HG02970 (cell line): ENCODE results near the gene ACYP2.
"Not testable (repeated sequence)": the region's sequence is repeated elsewhere in the genome, so short reads cannot be mapped to it uniquely, and the experiment has no call there.

Experiments
- ATAC-seq: cut with Tn5 transposase; IDR thresholded peaks from one replicate; pipeline ENCODE4 v1.9.1; 2021; ENCODE audit warnings: mild to moderate bottlenecking, moderate library complexity, moderate number of reproducible peaks; ENCODE audit not compliant: unreplicated experiment, low FRiP score

Gene ACYP2

DNA sequence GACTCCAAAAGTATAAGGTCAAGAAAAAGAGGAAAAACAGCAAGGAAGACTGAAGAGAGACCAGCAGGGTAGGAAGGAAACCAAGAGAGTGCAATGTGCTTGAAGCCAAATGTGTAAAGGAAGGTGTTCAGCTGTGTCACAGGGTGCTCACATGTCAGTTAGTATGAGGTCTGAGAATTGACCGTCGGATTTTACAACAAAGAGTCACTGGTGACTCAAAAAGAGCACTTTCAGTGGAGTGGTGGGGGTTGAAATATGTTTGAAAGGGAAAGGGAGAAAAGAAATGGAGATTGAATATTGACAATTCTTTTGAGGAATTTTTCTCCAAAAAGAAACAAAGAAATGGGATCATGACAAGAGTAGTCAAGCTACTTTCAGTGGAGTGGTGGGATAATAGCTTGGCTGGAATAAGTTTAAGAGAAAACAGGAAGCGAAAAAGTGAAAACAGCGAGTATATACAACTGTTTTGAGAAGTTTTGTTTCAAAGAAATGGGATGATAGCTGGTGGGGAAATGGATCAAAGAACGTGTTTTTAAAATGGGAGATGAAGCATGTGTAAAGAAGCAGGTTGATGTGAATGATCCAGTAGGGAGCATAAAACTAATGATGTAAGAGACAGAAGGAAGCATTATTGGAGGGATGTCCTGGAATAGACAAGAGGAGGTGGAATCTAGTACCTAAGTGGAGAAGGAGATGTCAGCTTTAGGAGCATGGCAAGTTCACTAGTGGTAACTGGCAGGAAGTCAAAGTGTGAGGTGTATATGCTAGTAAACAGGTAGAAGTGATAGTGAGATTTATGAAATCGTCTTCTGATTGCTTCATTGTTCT, 144.2 kb downstream of the ACYP2 start:
- no peak for ATAC-seq

DNA sequence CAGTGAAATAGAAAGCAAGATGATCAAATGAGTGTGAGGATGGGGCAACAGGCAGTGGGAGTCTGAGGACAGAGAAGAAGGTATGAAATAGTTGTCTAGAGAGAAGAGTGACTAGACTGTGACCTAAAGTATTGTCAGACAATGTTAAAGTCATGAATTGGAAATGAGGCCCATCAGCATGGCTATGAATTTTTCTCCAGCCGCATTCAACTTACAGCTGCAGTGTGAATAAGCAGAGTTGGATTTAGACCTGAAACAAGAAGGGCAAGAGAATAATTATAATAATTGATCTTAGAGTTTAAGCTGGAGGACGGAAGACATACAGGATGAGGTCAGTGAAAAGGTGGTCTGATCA, 144.8 kb downstream of the ACYP2 start:
- ATAC-seq: no peak

DNA sequence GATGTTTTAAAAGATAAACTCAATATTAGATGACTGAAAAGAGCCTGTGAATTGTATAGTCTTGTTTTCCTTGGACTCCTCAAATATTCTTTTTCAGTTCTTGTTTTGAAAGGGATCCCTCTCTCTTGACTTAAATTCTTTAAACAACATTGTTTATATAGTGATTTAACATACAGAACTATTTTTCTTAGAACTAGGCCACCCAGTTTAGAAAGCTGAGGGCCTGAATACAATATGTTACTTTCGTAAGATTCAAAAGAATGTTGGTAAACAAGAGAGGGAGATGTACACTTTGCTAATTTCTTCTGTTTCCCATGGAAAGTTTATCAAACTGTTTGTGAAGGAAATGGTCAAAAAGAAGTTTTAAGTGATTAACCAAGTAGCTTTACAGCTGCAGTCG, 146.1 kb downstream of the ACYP2 start:
- no peak for ATAC-seq

DNA sequence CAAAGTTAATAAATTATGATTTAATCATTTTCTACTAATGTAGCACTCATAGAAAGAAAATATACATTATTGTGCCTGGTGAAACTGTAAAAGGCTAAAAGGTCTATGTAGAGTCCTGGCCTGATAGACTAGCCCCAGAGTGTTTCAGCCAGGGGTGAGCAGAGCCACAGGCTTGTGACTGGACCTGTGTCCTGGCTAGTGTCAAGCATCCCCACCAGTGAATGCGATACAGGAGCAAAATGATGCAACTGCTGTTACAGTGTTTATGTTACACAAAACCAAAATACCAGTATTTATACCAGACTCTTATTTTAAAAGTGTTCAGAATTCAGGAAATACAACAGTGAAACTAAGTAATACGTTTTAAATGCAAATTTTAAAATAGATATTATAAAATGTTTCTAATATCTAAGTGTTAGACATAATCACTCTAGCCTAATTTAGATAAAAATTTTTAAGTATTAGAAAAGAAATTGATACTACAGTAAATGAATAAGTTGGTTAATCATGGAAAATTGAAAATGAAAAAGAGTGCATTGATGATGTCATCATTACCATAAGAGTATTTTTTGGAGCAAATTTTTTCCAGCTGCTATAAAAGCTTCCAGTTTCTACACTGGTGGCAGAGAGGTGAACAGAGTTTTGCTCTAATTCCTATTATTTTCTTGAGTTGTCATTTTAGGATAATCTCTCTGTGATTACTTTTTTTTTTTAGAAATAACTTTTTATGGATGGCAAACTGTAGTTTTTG, 146.8 kb downstream of the ACYP2 start:
- ATAC-seq: no peak

DNA sequence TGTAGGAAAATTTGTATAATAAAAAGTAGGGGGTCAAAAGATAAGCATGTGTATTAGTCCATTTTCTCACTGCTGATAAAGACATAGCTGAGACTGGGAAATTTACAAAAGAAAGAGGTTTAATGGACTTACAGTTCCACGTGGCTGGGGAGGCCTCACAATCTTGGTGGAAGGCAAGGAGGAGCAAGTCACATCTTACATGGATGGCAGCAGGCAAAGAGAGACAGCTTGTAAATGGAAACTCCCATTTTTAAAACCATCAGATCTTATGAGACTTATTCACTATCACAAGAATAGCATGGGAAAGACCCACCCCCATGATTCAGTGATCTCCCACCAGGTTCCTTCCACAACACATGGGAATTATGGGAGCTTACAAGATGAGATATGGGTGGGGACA, 149.7 kb downstream of the ACYP2 start:
- not testable (repeated sequence) for ATAC-seq

DNA sequence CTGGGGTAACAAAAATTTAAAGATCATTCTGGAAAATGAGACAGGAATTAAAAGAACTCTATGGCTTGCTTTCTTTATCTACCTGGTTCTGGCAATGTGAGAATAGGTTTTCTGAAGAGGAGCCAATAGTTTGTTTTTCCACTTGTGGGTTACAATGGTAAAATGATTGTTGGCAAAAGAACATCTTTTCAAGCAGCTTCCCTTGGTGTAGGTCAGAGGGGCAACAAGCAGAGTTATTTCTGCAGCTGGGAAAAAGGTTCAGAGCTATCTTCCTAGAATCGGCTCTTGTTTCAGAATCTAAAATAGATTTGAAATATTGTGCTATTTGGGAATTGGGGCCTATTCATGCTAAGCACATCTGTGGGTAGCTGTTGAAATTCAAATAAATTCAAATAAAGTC, 152.2 kb downstream of the ACYP2 start:
- ATAC-seq: no peak

DNA sequence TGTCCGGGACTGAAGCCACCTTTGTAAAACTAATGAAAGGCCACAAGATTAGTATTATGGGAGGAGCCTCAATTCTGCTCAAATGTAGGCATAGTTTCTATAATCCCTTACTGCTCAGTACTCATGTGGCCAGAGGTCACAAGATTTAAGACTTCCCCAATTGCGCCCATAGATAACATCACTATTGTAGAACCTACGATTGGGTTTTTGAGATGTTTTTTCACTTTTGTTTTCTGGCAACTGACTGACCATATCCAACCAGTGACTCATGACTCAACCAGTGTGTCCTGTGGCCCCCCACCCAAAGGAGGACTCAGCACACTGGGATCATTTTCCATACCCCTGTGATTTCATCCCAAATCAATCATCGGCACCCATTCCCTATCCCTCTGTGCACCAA, 155.8 kb downstream of the ACYP2 start:
- no peak for ATAC-seq

DNA sequence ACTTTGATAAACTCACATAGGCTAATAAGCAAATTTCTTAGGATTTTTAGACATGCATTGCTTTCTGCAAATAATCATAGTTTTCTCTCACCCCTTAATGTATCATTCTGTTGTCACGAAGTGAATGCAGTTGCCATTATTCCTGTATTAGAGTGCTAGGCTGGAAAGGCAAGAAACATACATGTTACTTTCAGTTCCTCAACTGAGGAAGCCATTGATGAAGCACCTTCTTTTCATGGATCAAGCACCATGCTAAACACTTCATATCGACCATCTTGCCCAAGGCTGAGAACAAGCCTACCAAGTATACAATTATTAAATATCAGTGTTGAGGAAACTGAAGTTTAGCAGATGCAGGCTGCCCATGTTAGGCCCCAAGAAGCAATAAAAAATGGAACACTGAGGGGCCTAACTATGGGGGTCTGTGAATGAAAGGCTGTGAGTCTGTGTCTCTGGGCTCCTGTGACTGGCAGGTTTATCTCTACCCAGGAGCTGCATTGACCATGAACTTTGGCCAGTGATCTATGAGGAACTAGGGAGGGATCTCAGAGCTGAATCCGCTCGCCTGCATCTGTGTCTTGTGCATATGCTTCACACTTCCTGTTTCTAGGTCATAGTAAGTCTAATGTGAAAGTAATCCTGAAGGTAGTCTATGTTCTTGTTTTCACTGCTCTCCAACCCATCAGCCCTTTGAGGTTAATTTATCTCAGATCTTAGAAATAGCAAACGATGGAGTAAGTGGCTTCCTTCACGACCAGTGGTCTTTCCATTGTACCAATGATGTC, 156.6 kb downstream of the ACYP2 start:
- peak; percentile 86 for ATAC-seq

DNA sequence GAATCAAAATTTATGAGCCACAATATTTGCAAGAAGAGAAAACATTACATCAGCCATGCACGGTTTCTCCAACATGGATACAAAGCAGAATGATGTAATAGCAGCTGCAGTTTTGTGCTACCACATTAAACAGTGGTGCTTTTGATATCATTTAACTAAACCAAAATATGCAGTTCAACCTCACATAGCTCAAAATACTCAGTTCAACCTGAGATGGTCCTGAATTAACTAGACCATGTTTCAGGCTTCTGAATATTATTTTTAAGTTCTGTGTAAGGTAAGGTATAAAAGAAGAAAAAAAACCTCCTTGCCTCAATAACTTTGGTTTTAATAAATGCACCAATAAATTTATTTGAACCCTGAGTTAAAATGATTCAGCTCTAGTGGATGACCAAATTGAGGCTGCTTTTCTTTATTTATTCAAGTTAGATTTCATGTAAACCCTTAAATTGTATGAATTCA, 159.4 kb downstream of the ACYP2 start:
- ATAC-seq: no peak

DNA sequence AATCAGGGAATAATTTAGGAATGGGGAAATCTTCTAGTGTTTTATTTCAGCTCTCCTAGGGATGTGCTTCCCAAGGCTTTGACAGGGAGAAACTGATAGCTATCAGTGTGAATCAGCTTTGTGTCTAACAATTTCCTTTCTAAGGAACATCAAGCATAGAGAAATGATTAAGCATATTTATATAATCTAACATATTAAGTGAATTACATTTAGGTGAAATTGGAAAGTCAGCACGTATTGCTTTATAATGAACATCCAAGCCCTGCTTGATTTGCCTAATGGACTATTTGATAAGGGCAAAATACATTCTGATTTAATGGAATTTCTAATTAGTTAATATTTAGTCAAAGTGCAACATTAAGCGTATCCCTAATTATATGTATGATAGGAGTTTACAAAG, 160.1 kb downstream of the ACYP2 start:
- no peak for ATAC-seq

DNA sequence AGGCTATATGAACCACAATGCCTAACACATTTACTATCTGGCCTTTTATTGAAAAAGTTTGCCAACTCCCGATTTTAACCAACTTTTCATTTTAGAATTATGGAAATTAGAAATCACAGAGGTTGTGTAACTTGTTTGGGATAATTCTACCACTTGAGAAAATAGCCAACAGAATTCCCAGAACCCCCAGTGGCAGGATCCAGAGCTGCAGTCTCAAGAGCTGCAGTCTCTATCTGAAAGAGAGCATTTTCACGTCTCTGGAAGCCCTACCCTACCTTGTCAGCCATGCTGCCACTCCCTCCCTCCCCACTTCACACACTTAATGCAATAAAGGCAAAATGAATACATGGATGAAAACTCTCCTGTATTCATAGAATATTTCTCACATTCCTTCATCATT, 164.0 kb downstream of the ACYP2 start:
- ATAC-seq: no peak

DNA sequence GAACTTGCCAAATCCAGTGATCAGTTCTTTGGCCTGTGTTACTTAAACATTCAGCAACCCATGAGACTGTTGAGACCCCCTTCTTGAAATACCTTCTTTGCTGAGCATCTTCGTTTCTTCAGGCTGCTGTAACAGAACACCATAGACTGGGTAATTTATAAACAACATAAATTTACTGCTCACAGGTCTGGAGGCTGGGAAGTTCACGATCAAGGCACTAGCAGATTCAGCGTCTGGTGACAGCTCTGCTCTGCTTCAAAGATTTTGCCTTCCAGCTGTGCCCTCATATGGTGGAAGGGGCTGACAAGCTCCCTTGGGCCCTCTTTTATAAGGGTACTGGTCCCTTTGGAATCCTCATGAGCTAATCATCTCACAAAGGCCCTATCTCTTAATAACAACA, 169.4 kb downstream of the ACYP2 start:
- ATAC-seq: no peak

DNA sequence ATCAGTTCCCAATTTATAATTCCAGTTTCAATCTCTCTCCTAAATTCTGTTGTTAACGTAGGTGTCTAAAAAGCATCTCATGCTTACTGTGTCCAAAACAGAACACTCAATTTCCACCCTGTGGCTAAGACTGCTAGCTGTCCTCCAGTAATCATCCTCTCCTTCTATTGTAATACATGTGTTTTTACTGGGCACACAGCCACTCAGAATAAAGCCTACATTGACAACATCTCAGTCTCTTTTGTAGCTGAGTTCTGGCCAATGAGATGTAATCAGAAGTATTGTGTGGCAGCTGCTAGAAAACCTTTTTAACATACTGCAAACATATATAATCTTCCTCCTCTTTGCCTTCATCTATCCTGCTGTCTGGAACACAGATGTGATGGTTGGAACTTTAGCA, 170.0 kb downstream of the ACYP2 start:
- ATAC-seq: no peak

DNA sequence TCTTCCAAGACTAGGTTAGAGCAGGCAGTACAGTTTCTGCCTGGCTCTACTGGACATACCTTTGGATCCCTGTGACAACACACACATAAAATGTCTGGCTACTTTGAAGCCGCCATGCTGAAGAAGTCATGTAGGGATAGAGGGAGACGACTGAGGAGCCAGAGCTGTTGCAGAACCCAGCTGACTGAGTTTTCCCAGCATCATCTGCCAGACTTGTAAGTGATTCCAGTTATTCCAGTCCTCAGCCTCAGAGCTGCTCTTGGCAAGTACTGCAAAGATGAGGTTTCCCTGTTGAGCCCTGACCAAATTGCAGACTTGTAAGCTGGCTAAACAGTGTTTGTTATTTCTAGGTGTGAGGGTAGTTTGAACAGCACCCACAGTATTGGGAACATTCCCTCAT, 172.1 kb downstream of the ACYP2 start:
- ATAC-seq: no peak

DNA sequence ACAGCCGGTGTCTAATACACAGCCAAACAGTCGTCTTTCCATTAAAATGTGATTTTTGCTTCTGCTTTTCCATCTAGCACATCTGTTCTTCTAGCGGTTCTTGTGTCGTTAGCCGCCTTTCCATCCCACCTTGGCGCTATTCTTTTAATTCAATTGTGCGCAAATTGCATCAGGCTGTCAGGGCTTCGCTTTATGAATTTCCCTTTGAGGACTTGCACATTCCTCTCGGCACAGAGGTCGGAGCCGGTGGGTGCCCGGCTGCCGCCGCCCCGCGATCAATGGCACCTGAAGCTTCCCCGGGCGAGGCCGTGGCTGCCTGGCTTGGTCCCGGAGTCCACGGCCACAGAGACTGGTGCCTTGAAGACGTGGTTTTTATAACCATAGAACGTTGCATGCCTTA, 174.5 kb downstream of the ACYP2 start:
- ATAC-seq: no peak

DNA sequence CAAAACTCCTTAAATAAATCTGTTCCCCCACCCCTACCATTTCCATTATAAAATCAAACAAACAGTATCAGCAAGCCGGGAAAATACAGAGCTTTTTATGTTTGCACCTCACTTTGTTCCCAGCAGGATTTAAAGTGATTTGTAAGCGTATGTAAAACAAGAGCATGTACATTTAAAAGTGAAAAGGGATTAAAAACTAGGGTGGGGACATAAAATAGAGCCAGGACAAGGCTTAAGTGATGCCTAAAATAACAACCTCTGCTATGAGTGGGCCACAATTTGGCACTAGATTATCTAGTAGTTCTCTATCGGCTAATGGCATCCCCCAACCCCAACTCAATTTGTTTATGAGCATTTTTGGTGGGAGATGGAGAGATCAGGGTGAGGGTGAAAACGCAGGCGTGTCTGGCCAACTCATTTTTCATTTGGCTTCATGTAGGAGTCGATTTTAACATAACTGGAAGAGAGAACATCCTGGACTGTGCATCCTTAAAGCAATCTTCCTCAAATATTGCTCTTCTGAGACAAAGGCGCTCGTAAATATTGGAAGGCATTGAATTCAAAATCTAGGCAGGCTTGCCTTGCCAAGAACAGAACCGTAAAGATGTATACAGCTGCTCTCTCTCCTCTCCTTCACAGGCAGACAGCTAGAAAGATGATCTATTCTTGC, 175.1 kb downstream of the ACYP2 start:
- no peak for ATAC-seq

DNA sequence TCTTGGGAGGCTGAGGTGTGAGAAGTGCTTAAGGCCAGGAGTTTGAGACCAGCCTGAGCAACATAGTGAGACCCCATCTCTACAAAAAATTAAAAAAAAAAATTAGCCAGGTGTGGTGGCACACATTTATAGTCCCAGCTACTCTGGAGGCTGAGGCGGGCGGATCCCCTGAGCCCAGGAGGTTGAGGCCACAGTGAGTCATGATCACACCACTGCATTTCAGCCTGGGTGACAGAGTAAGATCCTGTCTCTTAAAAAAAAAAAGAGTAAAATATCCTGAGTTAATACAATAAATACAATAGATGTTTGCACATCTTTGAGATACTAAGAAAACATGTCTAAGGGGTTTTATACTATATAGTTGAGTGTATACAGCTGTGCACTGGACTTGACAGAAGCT, 179.2 kb downstream of the ACYP2 start:
- not testable (repeated sequence) for ATAC-seq

DNA sequence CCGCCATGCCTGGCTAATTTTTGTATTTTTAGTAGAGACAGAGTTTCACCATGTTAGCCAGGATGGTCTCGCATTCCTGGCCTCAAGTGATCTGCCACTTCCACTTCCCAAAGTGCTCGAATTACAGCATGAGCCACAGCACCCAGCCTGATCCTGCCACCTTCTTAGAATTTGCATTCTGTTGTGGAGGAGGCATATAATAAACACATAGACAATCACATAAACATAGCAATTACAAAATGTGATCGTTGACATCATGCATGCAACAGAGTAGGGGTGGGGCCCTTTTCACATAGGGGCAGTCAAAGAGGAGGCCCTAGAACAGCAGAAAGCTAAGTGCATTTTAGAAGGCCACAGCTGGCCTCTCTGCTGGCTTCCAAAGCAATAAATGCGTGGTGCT, 180.5 kb downstream of the ACYP2 start:
- ATAC-seq: no peak

DNA sequence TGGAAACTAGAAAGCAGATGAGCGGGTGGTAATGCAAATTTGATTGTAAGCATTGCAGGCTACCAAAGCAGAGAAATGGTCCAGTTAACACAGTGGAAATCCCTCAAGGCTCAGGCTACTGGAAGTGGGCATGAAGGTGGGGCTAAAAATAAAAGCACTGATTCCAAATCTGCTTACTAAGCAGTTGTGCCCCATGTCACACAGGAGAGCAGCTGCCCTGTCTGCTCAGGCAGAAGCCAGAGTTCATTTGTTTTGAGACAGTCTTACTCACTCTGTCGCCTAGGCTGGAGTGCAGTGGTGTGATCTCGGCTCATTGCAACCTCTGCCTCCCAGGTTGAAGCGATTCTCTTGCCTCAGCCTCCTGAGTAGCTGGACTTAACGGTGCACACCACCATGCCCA, 183.1 kb downstream of the ACYP2 start:
- no peak for ATAC-seq

DNA sequence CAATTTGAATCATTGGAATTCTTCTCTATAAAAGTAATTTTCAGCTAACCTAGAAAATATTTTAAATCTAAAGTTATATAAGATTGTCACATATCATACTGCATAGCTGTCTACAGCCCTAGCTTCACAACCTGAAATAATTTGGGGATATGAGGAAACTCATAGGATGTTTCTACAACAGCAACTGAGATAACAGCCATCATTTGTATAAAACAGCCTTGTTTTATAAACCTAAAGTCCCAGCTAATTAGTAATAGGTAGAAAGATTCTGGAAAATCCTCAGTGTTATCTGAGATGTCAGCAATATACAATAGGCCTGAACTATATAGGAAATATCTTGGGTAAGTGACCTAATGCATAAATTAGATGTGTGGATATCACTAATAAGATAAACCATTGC, 188.2 kb downstream of the ACYP2 start:
- ATAC-seq: no peak

DNA sequence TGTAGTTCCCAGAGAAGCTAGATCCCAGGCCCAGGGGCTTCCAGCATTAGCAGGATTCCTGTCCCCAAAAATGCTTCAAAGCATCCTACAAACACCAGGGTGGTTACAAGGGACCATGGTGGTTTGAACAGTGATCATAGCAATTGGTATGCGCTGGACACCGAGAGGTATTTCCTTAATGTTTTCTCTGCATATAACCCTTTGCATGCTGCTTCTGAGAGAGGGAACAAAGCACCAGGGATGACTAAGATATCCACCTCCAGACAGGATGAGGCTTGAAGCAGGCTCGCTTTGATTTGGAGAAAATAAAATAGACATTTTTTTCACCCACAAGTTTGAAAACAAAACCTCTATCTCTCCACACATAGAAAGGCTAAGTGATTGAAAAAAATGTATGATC, 191.1 kb downstream of the ACYP2 start:
- no peak for ATAC-seq
